ENCODE results near the gene CPA5.
"Not testable (repeated sequence)": the region's sequence is repeated elsewhere in the genome, so short reads cannot be mapped to it uniquely, and the experiment has no call there.

The CPA5 gene

GRCh38 chr7:130374507-130374906, 29.9 kb downstream of the CPA5 start:
- no peaks in the 10 kb centered on the region for H3K27me3 ChIP-seq (ENCODE audit: insufficient read depth, low read length)
- H3K9ac ChIP-seq (ENCODE audit: low read depth, low read length), result no peak overlapping the region
- no peaks in the 10 kb centered on the region for H3K36me3 ChIP-seq (ENCODE audit: insufficient read depth, low read depth, low read length)
- no peak overlapping the region for H3K4me3 ChIP-seq (ENCODE audit: low read length)
- no peak overlapping the region for H3K27ac ChIP-seq (ENCODE audit: low read length)
- peaks cover 15% of the 10 kb centered on the region for H3K9me3 ChIP-seq (ENCODE audit: insufficient read depth, low read depth, low read length)
- H3K4me1 ChIP-seq (ENCODE audit: insufficient read depth, low read length), result peaks cover 13% of the 10 kb centered on the region; the same call in 1 of the 2 replicates

- H3K27ac ChIP-seq (ENCODE audit: low read length); H3K4me3 ChIP-seq (ENCODE audit: low read length); H3K36me3 ChIP-seq (ENCODE audit: insufficient read depth, low read depth, low read length); H3K27me3 ChIP-seq (ENCODE audit: insufficient read depth, low read length); H3K9ac ChIP-seq (ENCODE audit: low read depth, low read length): not testable (repeated sequence)
- Histone ChIP-seq H3K9me3 (ENCODE audit: insufficient read depth, low read depth, low read length) (peaks cover 15% of the 10 kb centered on the region), H3K4me1 (ENCODE audit: insufficient read depth, low read length) (peaks cover 13% of the 10 kb centered on the region; the same call in 1 of the 2 replicates)
Measured at GRCh38 chr7:130376461-130376860, 31.8 kb downstream of the CPA5 start.

GRCh38 chr7:130377178-130377577, 32.6 kb downstream of the CPA5 start:
- H3K36me3 ChIP-seq (ENCODE audit: insufficient read depth, low read depth, low read length), result no peaks in the 10 kb centered on the region
- H3K27ac ChIP-seq (ENCODE audit: low read length), result no peak overlapping the region
- H3K9ac ChIP-seq (ENCODE audit: low read depth, low read length), result no peak overlapping the region
- H3K9me3 ChIP-seq (ENCODE audit: insufficient read depth, low read depth, low read length), result peaks cover 15% of the 10 kb centered on the region
- no peak overlapping the region for H3K4me3 ChIP-seq (ENCODE audit: low read length)
- H3K27me3 ChIP-seq (ENCODE audit: insufficient read depth, low read length), result no peaks in the 10 kb centered on the region
- H3K4me1 ChIP-seq (ENCODE audit: insufficient read depth, low read length), result peaks cover 13% of the 10 kb centered on the region; the same call in 1 of the 2 replicates

GRCh38 chr7:130379019-130379418, 34.4 kb downstream of the CPA5 start:
- H3K36me3 ChIP-seq (ENCODE audit: insufficient read depth, low read depth, low read length), result no peaks in the 10 kb centered on the region
- no peak overlapping the region for H3K4me3 ChIP-seq (ENCODE audit: low read length)
- no peak overlapping the region for H3K9ac ChIP-seq (ENCODE audit: low read depth, low read length)
- no peaks in the 10 kb centered on the region for H3K27me3 ChIP-seq (ENCODE audit: insufficient read depth, low read length)
- no peak overlapping the region for H3K27ac ChIP-seq (ENCODE audit: low read length)
- H3K4me1 ChIP-seq (ENCODE audit: insufficient read depth, low read length), result no peaks in the 10 kb centered on the region
- peaks cover 15% of the 10 kb centered on the region for H3K9me3 ChIP-seq (ENCODE audit: insufficient read depth, low read depth, low read length)

GRCh38 chr7:130379532-130379920, 34.9 kb downstream of the CPA5 start:
- Histone ChIP-seq H3K27me3 (ENCODE audit: insufficient read depth, low read length) (no peaks in the 10 kb centered on the region), H3K36me3 (ENCODE audit: insufficient read depth, low read depth, low read length) (no peaks in the 10 kb centered on the region), H3K9me3 (ENCODE audit: insufficient read depth, low read depth, low read length) (peaks cover 15% of the 10 kb centered on the region), H3K9ac (ENCODE audit: low read depth, low read length) (no peak overlapping the region), H3K4me1 (ENCODE audit: insufficient read depth, low read length) (no peaks in the 10 kb centered on the region), H3K27ac (ENCODE audit: low read length) (no peak overlapping the region), H3K4me3 (ENCODE audit: low read length) (no peak overlapping the region)

GRCh38 chr7:130379921-130380860, 35.6 kb downstream of the CPA5 start, which contains the start of gene CPA1:
Gene CPA1 (plus strand): TSS chr7:130380494. CDS start chr7:130380521, 27 bp downstream.
- Histone ChIP-seq H3K9ac (ENCODE audit: low read depth, low read length) (no peak within 1 kb of the TSS), H3K4me3 (ENCODE audit: low read length) (no peak within 1 kb of the TSS), H3K4me1 (ENCODE audit: insufficient read depth, low read length) (no peaks in the 10 kb centered on the region), H3K9me3 (ENCODE audit: insufficient read depth, low read depth, low read length) (peaks cover 15% of the 10 kb centered on the region), H3K27me3 (ENCODE audit: insufficient read depth, low read length) (no peaks in the 10 kb centered on the region), H3K36me3 (ENCODE audit: insufficient read depth, low read depth, low read length) (no peaks in the 10 kb centered on the region), H3K27ac (ENCODE audit: low read length) (no peak within 1 kb of the TSS)

GRCh38 chr7:130380861-130381455, 36.3 kb downstream of the CPA5 start:
- H3K27ac ChIP-seq (ENCODE audit: low read length), result no peak overlapping the region

GRCh38 chr7:130381468-130382312, 37.1 kb downstream of the CPA5 start:
- no peak overlapping the region for H3K9ac ChIP-seq (ENCODE audit: low read depth, low read length)
- H3K27me3 ChIP-seq (ENCODE audit: insufficient read depth, low read length), result no peaks in the 10 kb centered on the region
- H3K36me3 ChIP-seq (ENCODE audit: insufficient read depth, low read depth, low read length), result no peaks in the 10 kb centered on the region
- peaks cover 4% of the 10 kb centered on the region; the same call in 1 of the 2 replicates for H3K9me3 ChIP-seq (ENCODE audit: insufficient read depth, low read depth, low read length)
- no peaks in the 10 kb centered on the region for H3K4me1 ChIP-seq (ENCODE audit: insufficient read depth, low read length)
- no peak overlapping the region for H3K4me3 ChIP-seq (ENCODE audit: low read length)
- no peak overlapping the region for H3K27ac ChIP-seq (ENCODE audit: low read length)

More at GRCh38 chr7:130380861-130381455, 36.3 kb downstream of the CPA5 start:
- H3K4me1 ChIP-seq (ENCODE audit: insufficient read depth, low read length), result no peaks in the 10 kb centered on the region
- H3K9ac ChIP-seq (ENCODE audit: low read depth, low read length), result no peak overlapping the region
- no peaks in the 10 kb centered on the region for H3K27me3 ChIP-seq (ENCODE audit: insufficient read depth, low read length)
- H3K4me3 ChIP-seq (ENCODE audit: low read length), result no peak overlapping the region
- H3K9me3 ChIP-seq (ENCODE audit: insufficient read depth, low read depth, low read length), result peaks cover 8% of the 10 kb centered on the region
- H3K36me3 ChIP-seq (ENCODE audit: insufficient read depth, low read depth, low read length), result no peaks in the 10 kb centered on the region

- H3K4me1 ChIP-seq (ENCODE audit: insufficient read depth, low read length), result no peaks in the 10 kb centered on the region
- no peaks in the 10 kb centered on the region for H3K9me3 ChIP-seq (ENCODE audit: insufficient read depth, low read depth, low read length)
Measured at GRCh38 chr7:130383187-130383980, 38.8 kb downstream of the CPA5 start.

GRCh38 chr7:130384371-130384801, 39.8 kb downstream of the CPA5 start:
- Histone ChIP-seq H3K27ac (ENCODE audit: low read length) (no peak overlapping the region), H3K9ac (ENCODE audit: low read depth, low read length) (no peak overlapping the region), H3K27me3 (ENCODE audit: insufficient read depth, low read length) (no peaks in the 10 kb centered on the region), H3K4me3 (ENCODE audit: low read length) (no peak overlapping the region), H3K9me3 (ENCODE audit: insufficient read depth, low read depth, low read length) (no peaks in the 10 kb centered on the region), H3K36me3 (ENCODE audit: insufficient read depth, low read depth, low read length) (no peaks in the 10 kb centered on the region), H3K4me1 (ENCODE audit: insufficient read depth, low read length) (no peaks in the 10 kb centered on the region)

More at GRCh38 chr7:130383187-130383980, 38.8 kb downstream of the CPA5 start:
- H3K9ac ChIP-seq (ENCODE audit: low read depth, low read length), result no peak overlapping the region
- H3K4me3 ChIP-seq (ENCODE audit: low read length), result no peak overlapping the region
- H3K27me3 ChIP-seq (ENCODE audit: insufficient read depth, low read length), result no peaks in the 10 kb centered on the region
- no peak overlapping the region for H3K27ac ChIP-seq (ENCODE audit: low read length)
- no peaks in the 10 kb centered on the region for H3K36me3 ChIP-seq (ENCODE audit: insufficient read depth, low read depth, low read length)
